IMR-90 (cell line): ENCODE measurements around the gene AKAP7.

Source experiments
- CTCF ChIP-seq: conservative IDR thresholded peaks from 2 replicates; pipeline ENCODE4 v1.5.1; 2012; ENCODE audit warnings: mild to moderate bottlenecking, low read depth, low read length, improper control_type of control experiment
- POLR2A ChIP-seq: IDR thresholded peaks from 2 replicates; pipeline ENCODE4 v1.6.1; 2012; ENCODE audit warnings: mild to moderate bottlenecking, low read depth, low read length

GRCh38 chr6:131122516-131122915 lies 12.8 kb upstream of the AKAP7 start:
- TF ChIP-seq CTCF (no peak), POLR2A (no peak)
